ENCODE data around the gene INPP5A.

GRCh38 chr10:132659206-132660091 is 121.9 kb downstream of the INPP5A start:
- TF ChIP-seq, protein P1, sequence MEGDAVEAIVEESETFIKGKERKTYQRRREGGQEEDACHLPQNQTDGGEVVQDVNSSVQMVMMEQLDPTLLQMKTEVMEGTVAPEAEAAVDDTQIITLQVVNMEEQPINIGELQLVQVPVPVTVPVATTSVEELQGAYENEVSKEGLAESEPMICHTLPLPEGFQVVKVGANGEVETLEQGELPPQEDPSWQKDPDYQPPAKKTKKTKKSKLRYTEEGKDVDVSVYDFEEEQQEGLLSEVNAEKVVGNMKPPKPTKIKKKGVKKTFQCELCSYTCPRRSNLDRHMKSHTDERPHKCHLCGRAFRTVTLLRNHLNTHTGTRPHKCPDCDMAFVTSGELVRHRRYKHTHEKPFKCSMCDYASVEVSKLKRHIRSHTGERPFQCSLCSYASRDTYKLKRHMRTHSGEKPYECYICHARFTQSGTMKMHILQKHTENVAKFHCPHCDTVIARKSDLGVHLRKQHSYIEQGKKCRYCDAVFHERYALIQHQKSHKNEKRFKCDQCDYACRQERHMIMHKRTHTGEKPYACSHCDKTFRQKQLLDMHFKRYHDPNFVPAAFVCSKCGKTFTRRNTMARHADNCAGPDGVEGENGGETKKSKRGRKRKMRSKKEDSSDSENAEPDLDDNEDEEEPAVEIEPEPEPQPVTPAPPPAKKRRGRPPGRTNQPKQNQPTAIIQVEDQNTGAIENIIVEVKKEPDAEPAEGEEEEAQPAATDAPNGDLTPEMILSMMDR (IDR thresholded peaks at IDR 0.05): no peak
- TF ChIP-seq EZH2phosphoT487 (IDR thresholded peaks at IDR 0.05) (no peak), EZH2 (IDR thresholded peaks at IDR 0.05) (no peak)
